Calu3 (cell line): ENCODE data around the gene PDE4A. TPM values are rescaled to one million over a fixed set of nuclear protein-coding genes. Genes with fewer than 3 reads are reported as not detected.
A peak's percentile ranks its signal among the peaks of the same experiment; 100 is the strongest.
"Not testable (repeated sequence)": the region's sequence is repeated elsewhere in the genome, so short reads cannot be mapped to it uniquely, and the experiment has no call there.

Experiments
- BruUV-seq: library from RNA; stranded (reverse); fragments of 400-500 nt; replicated peaks from 2 replicates; lab custom pipeline; 2021; lab: Mats Ljungman, UMichigan
- CTCF ChIA-PET: fragments of 300-600 bp; sonication (Branson Sonifier 250); formaldehyde crosslinking; loops from one replicate; lab custom pipeline; 2022; ENCODE audit warnings: antibody characterized with exemption; lab: Charles Lee
- DNase-seq: peaks from one replicate; pipeline ENCODE4 v3.0.0; 2022
- H3K27ac Mint-ChIP-seq: one replicate; pipeline ENCODE4 v1.8.0; 2022; ENCODE audit warnings: mixed read lengths; ENCODE audit not compliant: unreplicated experiment
- H3K27me3 Mint-ChIP-seq: one replicate; pipeline ENCODE4 v1.8.0; 2022; ENCODE audit warnings: mixed read lengths; ENCODE audit not compliant: unreplicated experiment
- H3K36me3 Mint-ChIP-seq: one replicate; pipeline ENCODE4 v1.8.0; 2022; ENCODE audit warnings: mild to moderate bottlenecking, moderate library complexity, mixed read lengths; ENCODE audit not compliant: insufficient read depth, unreplicated experiment
- H3K4me1 Mint-ChIP-seq: one replicate; pipeline ENCODE4 v1.8.0; 2022; ENCODE audit warnings: mild to moderate bottlenecking, low read depth, mixed read lengths; ENCODE audit not compliant: unreplicated experiment
- H3K4me3 Mint-ChIP-seq: one replicate; pipeline ENCODE4 v1.8.0; 2022; ENCODE audit warnings: mild to moderate bottlenecking, low read depth, moderate library complexity, mixed read lengths; ENCODE audit not compliant: unreplicated experiment
- H3K9me3 Mint-ChIP-seq: one replicate; pipeline ENCODE4 v1.8.0; 2022; ENCODE audit warnings: low read depth, mixed read lengths; ENCODE audit not compliant: unreplicated experiment
- intact Hi-C: fragments of 100-400 bp; cut with micrococcal nuclease; formaldehyde crosslinking; loops from one replicate; pipeline ENCODE4 v1.10.0; 2022; ENCODE audit not compliant: unreplicated experiment
- total RNA-seq: library from RNA; stranded (reverse); gene quantifications from 2 replicates; pipeline ENCODE4 v1.2.3, GENCODE V29; 2022
- TF ChIP-seq, protein P1 (sequence below): fragments of 200-600 bp; IDR thresholded peaks from one replicate; pipeline ENCODE4 v1.8.0; 2022; ENCODE audit warnings: antibody characterized with exemption; ENCODE audit not compliant: unreplicated experiment

PDE4A gene
- total RNA-seq, 1 experiment from 2014 or later, result 2.8 TPM

DNA sequence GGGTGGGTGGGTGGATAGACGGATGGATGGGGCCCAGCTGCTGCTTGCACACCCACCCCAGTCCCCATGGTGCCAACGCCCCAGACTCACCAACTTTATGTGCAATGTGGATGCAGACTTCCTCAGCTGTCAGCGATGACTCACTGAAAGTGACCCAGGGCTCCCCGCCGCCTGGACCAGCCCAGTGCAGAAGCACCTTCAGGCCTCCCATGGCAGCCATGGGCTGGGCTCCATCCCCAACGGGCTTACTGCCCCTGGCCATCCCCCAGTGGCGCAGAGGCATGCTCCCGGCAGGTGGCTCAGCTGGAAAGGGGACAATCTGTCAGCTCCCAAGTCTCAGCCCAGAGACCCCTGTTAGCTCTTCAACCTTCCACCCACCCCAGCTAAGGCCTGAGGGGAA lies 42.2 kb upstream of the PDE4A start:
- no TSS peak for BruUV-seq
- CTCF ChIA-PET, result no interaction called here
- TF ChIP-seq, protein P1, sequence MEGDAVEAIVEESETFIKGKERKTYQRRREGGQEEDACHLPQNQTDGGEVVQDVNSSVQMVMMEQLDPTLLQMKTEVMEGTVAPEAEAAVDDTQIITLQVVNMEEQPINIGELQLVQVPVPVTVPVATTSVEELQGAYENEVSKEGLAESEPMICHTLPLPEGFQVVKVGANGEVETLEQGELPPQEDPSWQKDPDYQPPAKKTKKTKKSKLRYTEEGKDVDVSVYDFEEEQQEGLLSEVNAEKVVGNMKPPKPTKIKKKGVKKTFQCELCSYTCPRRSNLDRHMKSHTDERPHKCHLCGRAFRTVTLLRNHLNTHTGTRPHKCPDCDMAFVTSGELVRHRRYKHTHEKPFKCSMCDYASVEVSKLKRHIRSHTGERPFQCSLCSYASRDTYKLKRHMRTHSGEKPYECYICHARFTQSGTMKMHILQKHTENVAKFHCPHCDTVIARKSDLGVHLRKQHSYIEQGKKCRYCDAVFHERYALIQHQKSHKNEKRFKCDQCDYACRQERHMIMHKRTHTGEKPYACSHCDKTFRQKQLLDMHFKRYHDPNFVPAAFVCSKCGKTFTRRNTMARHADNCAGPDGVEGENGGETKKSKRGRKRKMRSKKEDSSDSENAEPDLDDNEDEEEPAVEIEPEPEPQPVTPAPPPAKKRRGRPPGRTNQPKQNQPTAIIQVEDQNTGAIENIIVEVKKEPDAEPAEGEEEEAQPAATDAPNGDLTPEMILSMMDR, result no peak
- H3K4me3 Mint-ChIP-seq, result no peak overlapping the region
- no peak overlapping the region for H3K27ac Mint-ChIP-seq
- peaks cover 39% of the 10 kb centered on the region for H3K36me3 Mint-ChIP-seq
- peaks cover 12% of the 10 kb centered on the region for H3K4me1 Mint-ChIP-seq
- DNase-seq, result no peak
- no peaks in the 10 kb centered on the region for H3K27me3 Mint-ChIP-seq
- H3K9me3 Mint-ChIP-seq, result no peaks in the 10 kb centered on the region
- intact Hi-C loops, result no loop called here

DNA sequence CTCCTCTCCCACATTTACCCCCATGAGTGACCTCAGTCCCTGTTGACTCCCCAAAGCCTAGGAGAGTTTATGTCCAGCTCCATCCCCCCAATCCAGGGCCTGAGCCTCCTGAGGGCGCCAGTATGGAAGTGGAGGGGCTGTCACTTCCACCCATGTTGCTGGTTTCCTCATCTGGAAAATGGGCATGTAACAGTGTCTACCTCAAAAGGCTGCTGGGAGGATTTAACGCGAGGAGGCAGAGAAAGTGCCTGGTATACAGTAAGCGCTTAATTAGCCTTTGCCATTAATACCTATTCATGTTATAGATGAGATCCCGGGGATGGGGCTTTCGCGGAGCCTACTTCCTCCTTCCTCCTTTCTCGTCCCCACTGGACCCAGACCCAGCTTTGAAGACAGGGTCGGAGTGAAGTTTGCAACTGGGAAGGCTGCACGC lies 40.4 kb upstream of the PDE4A start:
- Mint-ChIP-seq H3K9me3 (no peaks in the 10 kb centered on the region), H3K4me1 (peaks cover 12% of the 10 kb centered on the region), H3K27me3 (no peaks in the 10 kb centered on the region), H3K4me3 (peak overlapping the region; percentile 94), H3K36me3 (peaks cover 32% of the 10 kb centered on the region), H3K27ac (peak overlapping the region; percentile 98)
- TF ChIP-seq, protein P1, result no peak
- intact Hi-C loops, result loop anchor here (10.0 kb wide), 1 partner anchor 445 kb away; the partner anchor contains the start of gene OLFM2
- BruUV-seq, result TSS peak; percentile 92
- CTCF ChIA-PET, result interaction anchor here (0.6 to 1.6 kb wide), 5 partner anchors 9 to 488 kb away, joined by 4 to 11 read pairs (median 5); no protein-coding TSS in a partner anchor
- DNase-seq, result no peak

DNA sequence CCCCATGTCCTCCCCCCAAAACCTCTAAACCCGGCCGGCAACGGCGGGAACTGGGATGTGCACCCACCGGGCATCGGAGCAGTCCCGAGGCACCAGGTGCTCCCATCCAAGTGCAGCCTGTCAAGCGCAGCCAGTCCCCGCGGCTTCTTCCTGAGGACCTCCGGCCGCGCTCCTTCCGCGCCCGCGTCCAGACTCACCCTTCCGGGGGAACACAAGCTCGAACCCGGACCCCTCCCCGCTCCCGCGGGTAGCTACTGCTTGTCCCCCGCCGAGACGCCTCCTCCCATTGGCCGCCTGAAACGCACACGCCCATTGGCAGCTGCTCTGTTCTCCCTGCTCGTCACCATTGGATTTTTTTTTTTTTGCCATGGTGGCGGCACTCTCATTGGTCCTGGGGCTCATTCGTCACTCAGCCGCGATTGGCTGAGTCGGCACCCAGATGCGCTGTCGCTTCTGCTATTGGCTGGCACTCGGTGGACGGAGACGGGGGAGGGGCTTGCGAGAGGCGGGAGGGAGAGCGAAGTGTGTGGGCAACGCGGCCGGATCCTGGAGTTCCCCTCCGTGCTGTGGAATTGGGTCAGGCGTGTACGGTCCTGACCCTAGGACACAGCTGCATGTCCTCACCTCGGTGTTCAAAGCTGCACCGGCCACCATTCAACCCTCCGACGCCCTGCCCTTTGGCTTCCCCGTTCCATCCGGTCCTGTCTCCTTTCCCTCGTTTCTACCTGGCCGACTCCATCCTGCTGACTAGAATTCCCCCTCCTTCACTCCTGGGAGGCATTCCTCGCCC lies 39.8 kb upstream of the PDE4A start, which contains the start of gene TYK2:
Gene TYK2, minus strand, starts transcription at position 260 of the 790 bp plus-strand sequence. CDS start 2,166 bp downstream, outside the sequence.
- TF ChIP-seq, protein P1, result no peak
- no peaks in the 10 kb centered on the region for H3K27me3 Mint-ChIP-seq
- H3K9me3 Mint-ChIP-seq, result no peaks in the 10 kb centered on the region
- H3K36me3 Mint-ChIP-seq, result peaks cover 32% of the 10 kb centered on the region
- peak; percentile 92 for DNase-seq
- CTCF ChIA-PET, result interaction anchor here (0.6 to 1.6 kb wide), 5 partner anchors 8 to 487 kb away, joined by 4 to 11 read pairs (median 5); no protein-coding TSS in a partner anchor
- intact Hi-C loops, result loop anchor here (10.0 kb wide), 1 partner anchor 446 kb away; the partner anchor contains the start of gene OLFM2
- peak within 1 kb of the TSS; percentile 98 for H3K27ac Mint-ChIP-seq
- peak within 1 kb of the TSS; percentile 94 for H3K4me3 Mint-ChIP-seq
- H3K4me1 Mint-ChIP-seq, result peaks cover 12% of the 10 kb centered on the region
- BruUV-seq, result no TSS peak

DNA sequence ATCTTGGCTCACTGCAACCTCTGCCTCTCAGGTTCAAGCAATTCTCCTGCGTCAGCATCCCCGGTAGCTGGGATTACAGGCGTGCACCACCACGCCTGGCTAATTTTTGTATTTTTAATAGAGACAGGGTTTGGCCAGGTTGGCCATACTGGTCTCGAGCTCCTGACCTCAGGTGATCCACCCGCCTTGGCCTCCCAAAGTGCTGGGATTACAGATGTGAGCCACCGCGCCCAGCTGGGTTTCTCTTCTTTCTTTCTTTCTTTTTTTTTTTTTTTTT lies 37.2 kb upstream of the PDE4A start:
- Mint-ChIP-seq H3K36me3 (peaks cover 23% of the 10 kb centered on the region), H3K4me1 (peaks cover 12% of the 10 kb centered on the region)
- not testable (repeated sequence) for DNase-seq, H3K4me3 Mint-ChIP-seq, BruUV-seq, H3K27ac Mint-ChIP-seq, H3K27me3 Mint-ChIP-seq, H3K9me3 Mint-ChIP-seq
- intact Hi-C loops, result loop anchor here (10.0 kb wide), 1 partner anchor 448 kb away; the partner anchor contains the start of gene OLFM2
- CTCF ChIA-PET, result interaction anchor here (0.7 kb wide), 3 partner anchors 18 to 261 kb away, joined by 3 to 5 read pairs (median 4); no protein-coding TSS in a partner anchor
